ENCODE data around the gene TBC1D25. TPM values are rescaled to one million over a fixed set of nuclear protein-coding genes. Genes with fewer than 3 reads are reported as not detected.

The TBC1D25 gene, protein sequence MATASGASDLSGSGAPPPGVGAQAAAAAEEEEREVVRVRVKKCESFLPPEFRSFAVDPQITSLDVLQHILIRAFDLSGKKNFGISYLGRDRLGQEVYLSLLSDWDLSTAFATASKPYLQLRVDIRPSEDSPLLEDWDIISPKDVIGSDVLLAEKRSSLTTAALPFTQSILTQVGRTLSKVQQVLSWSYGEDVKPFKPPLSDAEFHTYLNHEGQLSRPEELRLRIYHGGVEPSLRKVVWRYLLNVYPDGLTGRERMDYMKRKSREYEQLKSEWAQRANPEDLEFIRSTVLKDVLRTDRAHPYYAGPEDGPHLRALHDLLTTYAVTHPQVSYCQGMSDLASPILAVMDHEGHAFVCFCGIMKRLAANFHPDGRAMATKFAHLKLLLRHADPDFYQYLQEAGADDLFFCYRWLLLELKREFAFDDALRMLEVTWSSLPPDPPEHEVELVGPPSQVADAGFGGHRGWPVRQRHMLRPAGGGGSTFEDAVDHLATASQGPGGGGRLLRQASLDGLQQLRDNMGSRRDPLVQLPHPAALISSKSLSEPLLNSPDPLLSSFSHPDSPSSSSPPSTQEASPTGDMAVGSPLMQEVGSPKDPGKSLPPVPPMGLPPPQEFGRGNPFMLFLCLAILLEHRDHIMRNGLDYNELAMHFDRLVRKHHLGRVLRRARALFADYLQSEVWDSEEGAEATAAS
- 7.4 and 10.7 TPM in 2 replicates for total RNA-seq

DNA sequence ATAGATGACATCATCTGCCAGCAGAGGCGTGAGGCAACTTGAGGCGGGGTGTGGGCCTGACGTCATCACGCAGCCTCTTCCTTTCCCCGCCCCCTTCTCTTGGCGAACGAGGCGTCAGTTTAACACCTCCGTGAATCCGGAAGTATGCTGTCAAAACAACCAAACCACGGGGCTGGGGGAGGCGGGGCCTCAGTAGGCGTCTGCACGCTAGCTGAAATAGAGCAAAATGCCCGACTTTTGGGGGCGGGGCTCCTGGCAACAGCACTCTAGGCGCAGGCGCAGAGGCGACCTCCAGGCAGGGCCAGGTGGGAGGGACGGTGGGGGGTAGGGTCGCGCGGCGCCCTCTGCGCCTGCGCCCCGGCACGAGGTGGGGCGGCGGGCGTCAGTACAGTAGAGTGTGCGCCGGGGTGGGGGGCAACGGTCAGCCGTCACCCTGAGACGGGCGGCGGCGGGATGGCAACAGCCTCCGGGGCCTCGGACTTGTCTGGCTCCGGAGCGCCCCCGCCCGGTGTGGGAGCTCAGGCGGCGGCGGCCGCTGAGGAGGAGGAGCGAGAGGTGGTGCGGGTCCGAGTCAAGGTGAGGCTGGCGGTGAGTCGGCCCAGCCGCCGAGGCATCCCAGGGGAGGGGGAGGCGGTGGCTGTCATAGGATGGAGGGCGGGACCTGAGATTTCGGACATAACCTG is at the start of gene TBC1D25:
Gene TBC1D25, plus strand, starts transcription at position 370 of the 683 bp plus-strand sequence. Its CDS starts 84 bp downstream, at position 454.
- H3K4me3 ChIP-seq (ENCODE audit: low read depth, low read length) = peak within 1 kb of the TSS; percentile 75
- peak; percentile 64 for DNase-seq (ENCODE audit: low read depth)
- TF ChIP-seq, protein P1, sequence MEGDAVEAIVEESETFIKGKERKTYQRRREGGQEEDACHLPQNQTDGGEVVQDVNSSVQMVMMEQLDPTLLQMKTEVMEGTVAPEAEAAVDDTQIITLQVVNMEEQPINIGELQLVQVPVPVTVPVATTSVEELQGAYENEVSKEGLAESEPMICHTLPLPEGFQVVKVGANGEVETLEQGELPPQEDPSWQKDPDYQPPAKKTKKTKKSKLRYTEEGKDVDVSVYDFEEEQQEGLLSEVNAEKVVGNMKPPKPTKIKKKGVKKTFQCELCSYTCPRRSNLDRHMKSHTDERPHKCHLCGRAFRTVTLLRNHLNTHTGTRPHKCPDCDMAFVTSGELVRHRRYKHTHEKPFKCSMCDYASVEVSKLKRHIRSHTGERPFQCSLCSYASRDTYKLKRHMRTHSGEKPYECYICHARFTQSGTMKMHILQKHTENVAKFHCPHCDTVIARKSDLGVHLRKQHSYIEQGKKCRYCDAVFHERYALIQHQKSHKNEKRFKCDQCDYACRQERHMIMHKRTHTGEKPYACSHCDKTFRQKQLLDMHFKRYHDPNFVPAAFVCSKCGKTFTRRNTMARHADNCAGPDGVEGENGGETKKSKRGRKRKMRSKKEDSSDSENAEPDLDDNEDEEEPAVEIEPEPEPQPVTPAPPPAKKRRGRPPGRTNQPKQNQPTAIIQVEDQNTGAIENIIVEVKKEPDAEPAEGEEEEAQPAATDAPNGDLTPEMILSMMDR (conservative IDR thresholded peaks at IDR 0.05; ENCODE audit: low read depth, low read length) = peak; percentile 35

DNA sequence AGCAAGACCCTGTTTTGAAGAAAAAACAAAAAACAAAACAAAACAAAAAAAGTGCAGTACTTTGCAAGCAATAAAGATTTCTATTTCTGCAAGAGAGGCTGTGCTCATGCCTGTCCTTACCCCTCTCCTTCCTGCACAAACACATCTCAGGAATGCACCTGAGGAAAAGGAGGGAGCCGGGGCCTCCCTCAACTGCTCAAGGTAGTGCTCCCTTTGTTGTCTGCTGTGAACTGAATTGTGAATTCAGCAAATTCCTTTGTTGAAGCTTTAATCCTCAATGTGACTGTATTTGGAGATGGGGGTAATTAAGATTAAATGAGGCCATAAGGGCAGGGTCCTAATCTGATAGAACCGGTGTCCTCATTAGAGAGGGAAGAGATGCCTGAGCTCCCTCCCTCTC is 49.6 kb upstream of the TBC1D25 start:
- no peak overlapping the region for H3K4me3 ChIP-seq (ENCODE audit: low read depth, low read length)
- DNase-seq (ENCODE audit: low read depth) = no peak
- TF ChIP-seq, protein P1 (conservative IDR thresholded peaks at IDR 0.05; ENCODE audit: low read depth, low read length) = no peak

GRCh38 chrX:48490661-48491060 is 48.9 kb upstream of the TBC1D25 start:
- TF ChIP-seq, protein P1 (conservative IDR thresholded peaks at IDR 0.05; ENCODE audit: low read depth, low read length) = no peak
- DNase-seq (ENCODE audit: low read depth) = no peak
- H3K4me3 ChIP-seq (ENCODE audit: low read depth, low read length) = no peak overlapping the region

- no peak overlapping the region for H3K4me3 ChIP-seq (ENCODE audit: low read depth, low read length)
- DNase-seq (ENCODE audit: low read depth) = no peak
- TF ChIP-seq, protein P1 (conservative IDR thresholded peaks at IDR 0.05; ENCODE audit: low read depth, low read length) = no peak
Observed at GRCh38 chrX:48491809-48492208, 47.7 kb upstream of the TBC1D25 start.

GRCh38 chrX:48492293-48492910 is 47.1 kb upstream of the TBC1D25 start:
- H3K4me3 ChIP-seq (ENCODE audit: low read depth, low read length) = no peak overlapping the region
- TF ChIP-seq, protein P1 (conservative IDR thresholded peaks at IDR 0.05; ENCODE audit: low read depth, low read length) = no peak
- no peak for DNase-seq (ENCODE audit: low read depth)

DNA sequence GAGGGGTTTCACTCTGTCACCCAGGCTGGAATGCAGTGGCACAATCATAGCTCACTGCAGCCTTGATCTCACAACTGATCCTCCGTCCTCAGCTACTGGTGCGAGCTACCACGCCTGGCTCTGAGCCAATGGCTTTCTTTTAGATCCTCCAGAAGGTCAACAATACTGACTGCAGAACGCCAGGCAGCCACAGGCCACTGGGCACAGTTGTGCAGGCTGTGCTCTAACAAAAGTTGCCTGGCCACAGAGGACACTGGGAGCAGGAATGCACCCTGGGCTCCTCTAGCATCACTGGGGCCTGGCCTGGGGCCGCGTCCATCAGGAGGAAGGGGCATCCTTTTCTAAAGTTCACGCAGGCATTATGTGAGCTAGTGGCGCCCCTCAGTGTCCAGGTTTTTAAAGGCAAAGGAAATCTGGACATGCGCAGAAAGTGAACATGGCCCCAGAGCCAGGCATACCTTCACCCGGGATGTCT is 45.6 kb upstream of the TBC1D25 start:
- DNase-seq (ENCODE audit: low read depth) = no peak
- no peak overlapping the region for H3K4me3 ChIP-seq (ENCODE audit: low read depth, low read length)
- TF ChIP-seq, protein P1 (conservative IDR thresholded peaks at IDR 0.05; ENCODE audit: low read depth, low read length) = peak; percentile 45

All from epithelial cell of proximal tubule (primary cell).